GM19455 (cell line): ENCODE data around the gene EFEMP2.
A peak's percentile ranks its signal among the peaks of the same experiment; 100 is the strongest.

Experiments used
- ATAC-seq: cut with Tn5 transposase; IDR thresholded peaks from one replicate; pipeline ENCODE4 v1.9.1; 2021; ENCODE audit not compliant: unreplicated experiment

The EFEMP2 gene

GRCh38 chr11:65867284-65868071 lies 5.1 kb downstream of the EFEMP2 start:
- no peak for ATAC-seq

- ATAC-seq: no peak
Observed at GRCh38 chr11:65866509-65867283, 5.9 kb downstream of the EFEMP2 start.

- no peak for ATAC-seq
Observed at GRCh38 chr11:65865550-65866172, 6.9 kb downstream of the EFEMP2 start.

- ATAC-seq: no peak
Observed at GRCh38 chr11:65864706-65865471, 7.7 kb downstream of the EFEMP2 start.

- ATAC-seq: no peak
Observed at GRCh38 chr11:65863889-65864705, 8.5 kb downstream of the EFEMP2 start.

GRCh38 chr11:65862941-65863888 lies 9.4 kb downstream of the EFEMP2 start:
- ATAC-seq: no peak

GRCh38 chr11:65862191-65862735 lies 10.3 kb downstream of the EFEMP2 start:
- no peak for ATAC-seq

- no peak for ATAC-seq
Observed at GRCh38 chr11:65861533-65862183, 10.9 kb downstream of the EFEMP2 start.

- no peak for ATAC-seq
Observed at GRCh38 chr11:65861165-65861505, 11.5 kb downstream of the EFEMP2 start.

GRCh38 chr11:65860278-65861164 lies 12.1 kb downstream of the EFEMP2 start, which contains the start of gene MUS81:
Gene MUS81, plus strand, starts transcription at chr11:65860433. Its CDS starts 321 bp downstream, at chr11:65860754.
- ATAC-seq: peak; percentile 30

GRCh38 chr11:65859812-65860277 lies 12.8 kb downstream of the EFEMP2 start:
- no peak for ATAC-seq

- ATAC-seq: peak; percentile 44
Observed at GRCh38 chr11:65859095-65859811, 13.3 kb downstream of the EFEMP2 start.

GRCh38 chr11:65858681-65859087 lies 13.9 kb downstream of the EFEMP2 start:
- ATAC-seq: no peak

- peak; percentile 45 for ATAC-seq
Observed at GRCh38 chr11:65857853-65858680, 14.5 kb downstream of the EFEMP2 start, which contains the start of gene CFL1. Gene CFL1, minus strand, starts transcription at chr11:65858180. Its CDS starts 81 bp downstream, at chr11:65858099.

- ATAC-seq: peak; percentile 1
Observed at GRCh38 chr11:65857500-65857852, 15.1 kb downstream of the EFEMP2 start.
